MM.1S (cell line): ENCODE measurements around the gene KHSRP.

Source experiments
- CTCF ChIP-seq: fragments of 300-600 bp; sonication (generic); IDR thresholded peaks from 2 replicates; pipeline ENCODE4 v1.5.1; 2016; ENCODE audit warnings: antibody characterized with exemption, low read length, mixed read lengths
- EZH2 ChIP-seq: fragments of 300-600 bp; sonication (generic); optimal IDR thresholded peaks from 2 replicates; pipeline ENCODE3; 2017; ENCODE audit warnings: low read depth, mild to moderate bottlenecking, antibody characterized with exemption, low read length, mixed read lengths
- EZH2phosphoT487 ChIP-seq: fragments of 300-600 bp; sonication (generic); IDR thresholded peaks from 2 replicates; pipeline ENCODE4 v1.6.1; 2018; ENCODE audit warnings: antibody characterized with exemption, low read length

GRCh38 chr19:6471076-6471475, 46.5 kb upstream of the KHSRP start:
- TF ChIP-seq EZH2 (no peak), CTCF (no peak), EZH2phosphoT487 (no peak)
